Lower lobe of right lung (tissue), 2 donors: ENCODE results near the gene GPAT3. TPM values are rescaled to one million over a fixed set of nuclear protein-coding genes. Genes with fewer than 3 reads are reported as not detected.
A peak's percentile ranks its signal among the peaks of the same experiment; 100 is the strongest.

Experiments
- ATAC-seq, 2 donors: fragments of 200-7000 bp; cut with Tn5 transposase; one replicate each; pipeline ENCODE4 v1.9.1; 2020 to 2022; ENCODE audit warnings: mild to moderate bottlenecking in 2 of 2, moderate library complexity in 2 of 2
- DNase-seq: peaks from one replicate; pipeline ENCODE4 v3.0.0-alpha.2; 2020
- H3K27ac ChIP-seq: fragments of 200-600 bp; one replicate; pipeline ENCODE4 v1.8.0; 2022
- H3K27me3 ChIP-seq: fragments of 200-600 bp; one replicate; pipeline ENCODE4 v1.8.0; 2022; ENCODE audit warnings: low read depth
- H3K36me3 ChIP-seq: fragments of 200-600 bp; one replicate; pipeline ENCODE4 v1.8.0; 2022; ENCODE audit warnings: mild to moderate bottlenecking
- H3K4me1 ChIP-seq: fragments of 200-600 bp; one replicate; pipeline ENCODE4 v1.8.0; 2022
- H3K4me3 ChIP-seq: fragments of 200-600 bp; one replicate; pipeline ENCODE4 v1.8.0; 2022; ENCODE audit warnings: mild to moderate bottlenecking
- H3K9me3 ChIP-seq: fragments of 200-600 bp; one replicate; pipeline ENCODE4 v1.8.0; 2022
- intact Hi-C: fragments of 100-400 bp; cut with DNase I; formaldehyde crosslinking; loops from one replicate; pipeline ENCODE4 v1.11.0; 2022
- total RNA-seq: library from RNA; stranded (reverse); fragmentation: NEBNext Ultra II Directional; extraction: Animal tissue kit (Norgen Biotek cat#: 25700); gene quantifications from one replicate; pipeline ENCODE4 v1.2.1, GENCODE V29; 2021
- TF ChIP-seq, protein P1 (sequence below): fragments of 200-600 bp; IDR thresholded peaks from one replicate; pipeline ENCODE4 v1.8.0; 2022; ENCODE audit warnings: antibody characterized with exemption, mild to moderate bottlenecking
- donor health status: DM: no; HTN: yes; CAD: no; lungs with severe emphysema.

GPAT3 gene
- total RNA-seq, 1 donor from 2014 or later, result 5.9 TPM

DNA sequence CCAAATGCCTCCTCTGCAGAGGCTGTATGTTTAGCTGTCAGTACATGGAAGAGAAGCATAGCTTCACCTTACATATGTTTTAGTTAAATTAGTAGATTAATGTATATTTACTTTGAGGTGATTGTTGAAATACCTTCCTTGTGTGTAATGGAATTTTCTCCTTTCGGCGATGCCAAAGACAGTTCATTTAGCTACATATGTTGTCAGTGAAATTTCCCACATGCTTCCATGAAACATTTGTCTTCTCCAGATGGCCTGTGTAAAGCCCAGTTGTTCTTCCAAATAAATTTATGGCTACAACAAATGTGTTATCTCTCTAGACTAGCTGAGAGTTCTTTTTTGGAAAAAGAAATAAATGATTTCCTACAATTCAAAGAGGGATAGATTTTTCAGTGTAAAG lies 95.2 kb downstream of the GPAT3 start:
- ATAC-seq (no peak), DNase-seq (no peak)
- intact Hi-C loops, result no loop called here
- H3K27me3 ChIP-seq, result no peaks in the 10 kb centered on the region
- no peak overlapping the region for H3K27ac ChIP-seq
- H3K4me3 ChIP-seq, result no peak overlapping the region
- peaks cover 13% of the 10 kb centered on the region for H3K4me1 ChIP-seq
- H3K36me3 ChIP-seq, result no peaks in the 10 kb centered on the region
- TF ChIP-seq, protein P1, sequence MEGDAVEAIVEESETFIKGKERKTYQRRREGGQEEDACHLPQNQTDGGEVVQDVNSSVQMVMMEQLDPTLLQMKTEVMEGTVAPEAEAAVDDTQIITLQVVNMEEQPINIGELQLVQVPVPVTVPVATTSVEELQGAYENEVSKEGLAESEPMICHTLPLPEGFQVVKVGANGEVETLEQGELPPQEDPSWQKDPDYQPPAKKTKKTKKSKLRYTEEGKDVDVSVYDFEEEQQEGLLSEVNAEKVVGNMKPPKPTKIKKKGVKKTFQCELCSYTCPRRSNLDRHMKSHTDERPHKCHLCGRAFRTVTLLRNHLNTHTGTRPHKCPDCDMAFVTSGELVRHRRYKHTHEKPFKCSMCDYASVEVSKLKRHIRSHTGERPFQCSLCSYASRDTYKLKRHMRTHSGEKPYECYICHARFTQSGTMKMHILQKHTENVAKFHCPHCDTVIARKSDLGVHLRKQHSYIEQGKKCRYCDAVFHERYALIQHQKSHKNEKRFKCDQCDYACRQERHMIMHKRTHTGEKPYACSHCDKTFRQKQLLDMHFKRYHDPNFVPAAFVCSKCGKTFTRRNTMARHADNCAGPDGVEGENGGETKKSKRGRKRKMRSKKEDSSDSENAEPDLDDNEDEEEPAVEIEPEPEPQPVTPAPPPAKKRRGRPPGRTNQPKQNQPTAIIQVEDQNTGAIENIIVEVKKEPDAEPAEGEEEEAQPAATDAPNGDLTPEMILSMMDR, result no peak
- H3K9me3 ChIP-seq, result no peaks in the 10 kb centered on the region

DNA sequence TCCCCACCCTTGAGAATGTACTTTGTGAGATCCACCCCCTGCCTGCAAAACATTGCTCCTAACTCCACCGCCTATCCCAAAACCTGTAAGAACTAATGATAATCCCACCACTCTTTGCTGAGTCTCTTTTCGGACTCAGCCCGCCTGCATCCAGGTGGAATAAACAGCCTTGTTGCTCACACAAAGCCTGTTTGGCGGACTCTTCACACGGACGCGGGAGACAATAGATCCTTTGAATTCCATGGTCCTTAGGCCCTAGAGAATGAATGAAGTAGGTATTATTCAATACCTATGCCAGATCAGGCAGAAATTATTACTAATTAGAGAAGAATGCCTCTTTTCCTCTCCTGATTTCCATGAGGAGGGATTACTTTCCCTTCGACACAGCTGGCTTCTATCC lies 101.0 kb downstream of the GPAT3 start:
- Histone ChIP-seq H3K9me3 (no peaks in the 10 kb centered on the region), H3K27ac (no peak overlapping the region), H3K4me3 (no peak overlapping the region), H3K4me1 (no peaks in the 10 kb centered on the region), H3K36me3 (no peaks in the 10 kb centered on the region), H3K27me3 (no peaks in the 10 kb centered on the region)
- TF ChIP-seq, protein P1, result no peak
- intact Hi-C loops, result loop anchor here (5.0 kb wide), 1 partner anchor 125 kb away; no protein-coding TSS in a partner anchor
- no peak for ATAC-seq
- no peak for DNase-seq

DNA sequence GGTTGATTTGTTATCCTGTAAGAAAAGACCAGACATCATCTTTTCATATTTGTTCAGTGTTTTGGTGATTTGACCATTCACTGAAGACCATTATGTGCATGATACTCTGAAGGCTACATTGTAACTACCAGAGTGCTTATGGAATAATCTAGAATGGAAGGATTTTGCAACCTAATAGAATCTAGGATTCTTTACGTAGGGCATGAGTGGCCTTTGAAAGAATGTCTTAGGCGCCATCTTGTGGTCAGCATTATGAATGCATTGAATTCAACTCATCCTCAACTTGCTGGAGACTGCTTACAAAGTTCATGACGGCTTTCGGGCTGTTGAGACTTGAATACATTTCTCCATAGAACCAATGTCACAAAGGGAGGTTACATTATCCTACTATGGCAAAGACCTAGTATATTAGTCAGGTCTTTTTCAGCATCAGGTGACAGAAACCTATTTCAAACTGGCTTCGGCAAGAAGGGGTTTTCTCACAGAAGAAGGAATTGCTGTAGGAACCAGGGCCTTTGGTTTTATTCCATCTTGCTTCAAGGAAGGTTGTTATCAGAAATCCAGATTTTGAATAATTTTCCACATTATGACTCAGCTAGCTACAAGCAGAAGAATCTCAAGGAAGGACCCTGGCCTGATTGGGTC lies 104.1 kb downstream of the GPAT3 start:
- TF ChIP-seq, protein P1, result peak; percentile 79
- no peaks in the 10 kb centered on the region for H3K9me3 ChIP-seq
- intact Hi-C loops, result loop anchor here (5.0 kb wide), 1 partner anchor 128 kb away; no protein-coding TSS in a partner anchor
- H3K4me3 ChIP-seq, result no peak overlapping the region
- H3K27ac ChIP-seq, result no peak overlapping the region
- H3K27me3 ChIP-seq, result no peaks in the 10 kb centered on the region
- no peak for DNase-seq
- H3K36me3 ChIP-seq, result no peaks in the 10 kb centered on the region
- peak; percentile 82 to 88 for ATAC-seq
- H3K4me1 ChIP-seq, result no peaks in the 10 kb centered on the region

DNA sequence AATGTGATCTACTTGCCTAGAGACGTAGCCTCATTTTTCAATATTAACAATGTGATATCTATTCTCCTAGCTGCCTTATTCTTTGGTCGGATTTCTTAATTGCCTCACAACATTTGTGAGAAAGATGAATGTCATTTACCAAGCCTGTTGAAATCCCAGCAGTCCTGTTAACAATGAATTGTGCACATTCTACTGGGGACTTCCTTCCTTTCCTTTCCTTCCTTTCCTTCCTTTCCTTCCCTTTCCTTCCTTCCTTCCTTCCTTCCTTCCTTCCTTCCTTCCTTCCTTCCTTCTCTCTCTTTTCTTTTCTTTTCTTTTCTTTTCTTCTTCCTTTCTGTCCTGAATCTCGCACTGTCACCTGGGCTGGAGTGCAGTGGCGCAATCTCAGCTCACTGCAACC lies 107.1 kb downstream of the GPAT3 start:
- Histone ChIP-seq H3K4me3 (no peak overlapping the region), H3K4me1 (no peaks in the 10 kb centered on the region), H3K27me3 (no peaks in the 10 kb centered on the region), H3K36me3 (no peaks in the 10 kb centered on the region), H3K9me3 (no peaks in the 10 kb centered on the region), H3K27ac (no peak overlapping the region)
- no peak for DNase-seq
- intact Hi-C loops, result no loop called here
- TF ChIP-seq, protein P1, result no peak
- no peak for ATAC-seq

DNA sequence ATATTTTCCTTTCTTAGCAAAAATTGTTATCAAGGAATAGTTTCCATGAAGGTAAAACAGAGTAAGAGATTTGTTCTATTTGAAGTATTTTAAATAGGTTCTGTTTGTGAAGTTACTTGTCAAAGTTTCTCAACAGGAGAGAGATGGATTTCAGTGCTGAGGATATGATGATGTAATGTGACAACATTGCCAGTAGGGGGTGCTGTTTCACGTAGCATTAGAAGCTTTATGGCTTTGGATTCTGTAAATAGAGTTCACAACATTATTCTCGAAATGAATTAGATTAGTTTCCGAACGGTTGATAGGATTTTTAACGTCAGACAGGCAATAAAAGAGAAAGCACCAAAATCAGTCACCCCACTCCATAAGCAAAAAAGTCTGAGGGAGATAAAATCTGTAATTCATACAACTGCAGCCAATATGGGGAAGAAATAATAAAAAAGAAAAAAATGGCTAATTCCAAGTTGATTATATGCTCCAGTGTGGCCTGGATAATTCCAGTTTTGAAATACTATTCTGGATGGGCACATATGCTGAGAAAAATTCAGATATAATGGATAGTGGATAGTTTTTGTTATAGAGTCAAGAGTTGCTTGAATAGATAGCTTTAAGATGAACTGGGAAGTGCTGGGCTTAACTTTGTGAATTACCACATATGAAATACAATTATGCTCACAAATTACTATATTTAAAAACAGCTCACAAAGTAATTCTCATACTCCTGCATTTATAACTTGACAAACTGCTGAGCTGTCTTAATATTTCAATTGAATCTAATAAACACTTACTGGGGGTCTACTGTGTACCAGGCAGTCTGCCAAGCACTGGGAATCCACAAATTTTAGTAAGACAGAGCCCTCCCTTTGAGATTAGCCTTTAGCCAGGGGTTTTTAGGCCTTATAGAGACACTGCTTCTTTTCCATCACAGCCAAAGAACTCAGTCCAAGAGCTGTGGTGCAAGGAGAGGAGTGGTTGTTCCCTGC lies 109.1 kb downstream of the GPAT3 start:
- intact Hi-C loops, result no loop called here
- DNase-seq, result no peak

More for the DNA sequence above, 109.1 kb downstream of the GPAT3 start:
- Histone ChIP-seq H3K4me1 (no peaks in the 10 kb centered on the region), H3K36me3 (no peaks in the 10 kb centered on the region), H3K9me3 (no peaks in the 10 kb centered on the region), H3K27ac (no peak overlapping the region), H3K27me3 (no peaks in the 10 kb centered on the region), H3K4me3 (no peak overlapping the region)
- peak; percentile 68 to 83 for ATAC-seq
- TF ChIP-seq, protein P1, result peak; percentile 83
